ENCODE data around the gene PTPRD. TPM values are rescaled to one million over a fixed set of nuclear protein-coding genes. Genes with fewer than 3 reads are reported as not detected.

Gene PTPRD
- total RNA-seq, 2 donors from 2014 or later = 97.4 to 101 TPM

DNA sequence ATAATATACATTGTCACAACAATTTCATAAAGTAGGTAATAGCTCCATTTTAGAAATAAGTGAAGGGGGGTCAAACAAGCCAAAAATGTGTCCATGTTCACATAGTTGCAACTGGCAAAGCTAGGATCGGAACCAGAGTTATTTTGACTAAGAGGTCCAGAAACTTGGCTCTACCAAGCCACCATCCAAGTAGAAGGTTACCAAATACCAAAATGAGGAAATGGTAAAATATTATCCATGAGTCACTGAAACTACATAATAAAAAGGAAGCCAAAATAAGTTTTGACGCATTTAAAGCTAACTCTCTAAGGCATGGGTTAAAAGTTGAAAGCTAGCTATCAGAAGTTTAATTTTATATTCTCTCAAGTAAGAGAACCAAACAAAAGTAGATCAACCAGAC, 1926.3 kb downstream of the PTPRD start:
- H3K36me3 ChIP-seq (ENCODE audit: control insufficient read depth, insufficient read depth, low read length) = no peaks in the 10 kb centered on the region
- H3K4me3 ChIP-seq (ENCODE audit: low read length) = no peak overlapping the region
- no peak overlapping the region for H3K27ac ChIP-seq (ENCODE audit: low read depth, low read length)
- no peaks in the 10 kb centered on the region for H3K4me1 ChIP-seq (ENCODE audit: control insufficient read depth, insufficient read depth, low read length)
- Mint-ChIP-seq H3K4me3 (no peak overlapping the region), H3K9me3 (peaks cover 11% of the 10 kb centered on the region), H3K27me3 (ENCODE audit: insufficient read depth) (peaks cover 12% of the 10 kb centered on the region), H3K36me3 (ENCODE audit: low read depth) (peaks cover 15% of the 10 kb centered on the region), H3K27ac (no peak overlapping the region), H3K4me1 (peaks cover 12% of the 10 kb centered on the region)
- no peak for TF ChIP-seq CTCF (conservative IDR thresholded peaks at IDR 0.05)
- H3K9me3 ChIP-seq (ENCODE audit: control insufficient read depth, low read length) = peaks cover 11% of the 10 kb centered on the region
- no peaks in the 10 kb centered on the region for H3K27me3 ChIP-seq (ENCODE audit: control insufficient read depth, insufficient read depth, low read length, poor library complexity, severe bottlenecking)
- WGBS, 2 experiments (ENCODE audit: insufficient coverage in 1 of 2, insufficient read length in 1 of 2) = 97 to 100% methylated on average over 1 to 2 of the region's 2 CpGs
- H3K9ac ChIP-seq (ENCODE audit: extremely low read depth, low read length, poor library complexity, severe bottlenecking) = no peak overlapping the region
- no peak for DNase-seq

GRCh38 chr9:8685825-8686224, 1927.0 kb downstream of the PTPRD start:
- DNase-seq = no peak
- H3K4me1 ChIP-seq (ENCODE audit: control insufficient read depth, insufficient read depth, low read length) = no peaks in the 10 kb centered on the region
- H3K27ac Mint-ChIP-seq = no peak overlapping the region
- peaks cover 11% of the 10 kb centered on the region for H3K9me3 ChIP-seq (ENCODE audit: control insufficient read depth, low read length)
- WGBS, 2 experiments (ENCODE audit: insufficient coverage in 1 of 2, insufficient read length in 1 of 2) = 88 to 100% methylated on average over 3 of the region's 3 CpGs
- peaks cover 15% of the 10 kb centered on the region for H3K36me3 Mint-ChIP-seq (ENCODE audit: low read depth)
- peaks cover 17% of the 10 kb centered on the region for H3K4me1 Mint-ChIP-seq
- TF ChIP-seq CTCF (conservative IDR thresholded peaks at IDR 0.05) = no peak
- H3K4me3 Mint-ChIP-seq = no peak overlapping the region
- H3K36me3 ChIP-seq (ENCODE audit: control insufficient read depth, insufficient read depth, low read length) = no peaks in the 10 kb centered on the region
- peak overlapping the region; percentile 16 for H3K27ac ChIP-seq (ENCODE audit: low read depth, low read length)
- H3K9me3 Mint-ChIP-seq = peaks cover 11% of the 10 kb centered on the region
- peaks cover 14% of the 10 kb centered on the region for H3K27me3 Mint-ChIP-seq (ENCODE audit: insufficient read depth)
- no peak overlapping the region for H3K4me3 ChIP-seq (ENCODE audit: low read length)
- H3K9ac ChIP-seq (ENCODE audit: extremely low read depth, low read length, poor library complexity, severe bottlenecking) = no peak overlapping the region
- no peaks in the 10 kb centered on the region for H3K27me3 ChIP-seq (ENCODE audit: control insufficient read depth, insufficient read depth, low read length, poor library complexity, severe bottlenecking)

DNA sequence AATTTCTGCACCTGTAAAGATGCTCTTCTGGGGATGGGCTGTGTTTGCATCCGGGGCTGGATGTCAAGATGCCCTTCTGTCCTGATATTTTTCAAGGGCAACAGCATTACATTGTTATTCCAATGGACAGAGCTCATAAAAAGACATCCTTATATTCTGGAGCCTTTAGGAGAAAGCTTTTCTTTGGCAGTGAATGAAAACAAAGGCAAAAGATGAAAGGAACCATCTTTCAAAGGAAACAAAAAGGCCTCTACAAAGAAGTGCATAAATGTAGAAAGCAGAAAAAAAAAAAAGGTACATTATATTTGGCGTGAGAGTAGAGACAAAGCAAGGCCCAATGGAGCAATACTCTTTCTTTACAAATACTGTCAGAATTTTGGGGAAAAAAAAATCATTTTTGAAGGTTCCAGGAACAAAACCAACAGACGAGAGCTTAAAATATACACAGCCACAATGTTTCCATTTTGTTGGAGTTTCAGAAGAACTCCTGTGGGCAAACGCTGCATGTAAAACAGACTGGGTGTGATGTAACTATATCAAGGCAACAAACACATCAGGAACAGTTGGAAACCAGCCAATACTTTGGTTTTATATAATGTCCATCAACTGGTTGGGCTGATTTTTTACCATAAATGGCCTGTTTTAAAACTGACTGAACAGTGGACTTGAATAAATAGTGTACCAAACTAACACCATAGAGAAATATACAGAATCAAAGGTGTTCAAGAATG, 1927.7 kb downstream of the PTPRD start:
- peaks cover 11% of the 10 kb centered on the region for H3K9me3 ChIP-seq (ENCODE audit: control insufficient read depth, low read length)
- no peaks in the 10 kb centered on the region for H3K4me1 ChIP-seq (ENCODE audit: control insufficient read depth, insufficient read depth, low read length)
- no peaks in the 10 kb centered on the region for H3K27me3 ChIP-seq (ENCODE audit: control insufficient read depth, insufficient read depth, low read length, poor library complexity, severe bottlenecking)
- Mint-ChIP-seq H3K4me3 (no peak overlapping the region), H3K27me3 (ENCODE audit: insufficient read depth) (peaks cover 14% of the 10 kb centered on the region), H3K27ac (no peak overlapping the region), H3K9me3 (peaks cover 11% of the 10 kb centered on the region), H3K36me3 (ENCODE audit: low read depth) (peaks cover 10% of the 10 kb centered on the region), H3K4me1 (peaks cover 17% of the 10 kb centered on the region)
- no peak for DNase-seq
- WGBS, 2 experiments (ENCODE audit: insufficient coverage in 1 of 2, insufficient read length in 1 of 2) = 91 to 93% methylated on average over 3 to 4 of the region's 4 CpGs
- peak overlapping the region; percentile 52 for H3K27ac ChIP-seq (ENCODE audit: low read depth, low read length)
- no peaks in the 10 kb centered on the region for H3K36me3 ChIP-seq (ENCODE audit: control insufficient read depth, insufficient read depth, low read length)
- no peak overlapping the region for H3K4me3 ChIP-seq (ENCODE audit: low read length)
- no peak for TF ChIP-seq CTCF (conservative IDR thresholded peaks at IDR 0.05)
- no peak overlapping the region for H3K9ac ChIP-seq (ENCODE audit: extremely low read depth, low read length, poor library complexity, severe bottlenecking)

Data from endodermal cell (in vitro differentiated cells).